ENCODE results near the gene TUBB. TPM values are rescaled to one million over a fixed set of nuclear protein-coding genes. Genes with fewer than 3 reads are reported as not detected.
"Not testable (repeated sequence)": the region's sequence is repeated elsewhere in the genome, so short reads cannot be mapped to it uniquely, and the experiment has no call there.

The TUBB gene
- total RNA-seq, 1 donor from 2014 or later = 2,264 TPM

DNA sequence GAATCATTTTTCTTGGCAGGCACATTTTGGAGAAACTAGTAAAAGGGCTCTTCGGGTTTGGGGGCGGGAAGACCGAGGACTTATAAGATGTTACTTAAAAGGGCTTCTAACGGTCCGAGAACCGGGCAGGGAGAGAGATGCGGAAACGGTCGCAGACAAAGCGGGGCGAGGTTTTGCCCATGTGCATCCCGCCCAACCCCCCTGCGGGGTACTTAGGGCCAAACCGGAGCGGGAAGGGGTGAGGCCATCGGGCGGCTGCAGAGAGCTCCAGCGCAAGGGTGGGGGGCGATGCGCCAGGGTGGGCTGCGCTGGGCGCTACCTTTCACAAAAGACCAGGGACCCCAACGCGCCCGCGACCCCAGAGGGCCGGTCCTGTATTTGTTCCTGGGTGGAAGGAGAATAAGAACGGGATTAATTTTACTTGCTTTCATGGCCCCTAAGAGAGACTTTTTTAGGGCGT, 616 bp downstream of the TUBB start:
- DNase-seq = peak; percentile 81
- H3K27ac Mint-ChIP-seq (ENCODE audit: unreplicated experiment) = peak overlapping the region; percentile 98
- peaks cover 37% of the 10 kb centered on the region for H3K4me1 Mint-ChIP-seq (ENCODE audit: low read depth, unreplicated experiment)
- H3K4me3 Mint-ChIP-seq (ENCODE audit: unreplicated experiment) = peak overlapping the region; percentile 90
- TF ChIP-seq, protein P1, sequence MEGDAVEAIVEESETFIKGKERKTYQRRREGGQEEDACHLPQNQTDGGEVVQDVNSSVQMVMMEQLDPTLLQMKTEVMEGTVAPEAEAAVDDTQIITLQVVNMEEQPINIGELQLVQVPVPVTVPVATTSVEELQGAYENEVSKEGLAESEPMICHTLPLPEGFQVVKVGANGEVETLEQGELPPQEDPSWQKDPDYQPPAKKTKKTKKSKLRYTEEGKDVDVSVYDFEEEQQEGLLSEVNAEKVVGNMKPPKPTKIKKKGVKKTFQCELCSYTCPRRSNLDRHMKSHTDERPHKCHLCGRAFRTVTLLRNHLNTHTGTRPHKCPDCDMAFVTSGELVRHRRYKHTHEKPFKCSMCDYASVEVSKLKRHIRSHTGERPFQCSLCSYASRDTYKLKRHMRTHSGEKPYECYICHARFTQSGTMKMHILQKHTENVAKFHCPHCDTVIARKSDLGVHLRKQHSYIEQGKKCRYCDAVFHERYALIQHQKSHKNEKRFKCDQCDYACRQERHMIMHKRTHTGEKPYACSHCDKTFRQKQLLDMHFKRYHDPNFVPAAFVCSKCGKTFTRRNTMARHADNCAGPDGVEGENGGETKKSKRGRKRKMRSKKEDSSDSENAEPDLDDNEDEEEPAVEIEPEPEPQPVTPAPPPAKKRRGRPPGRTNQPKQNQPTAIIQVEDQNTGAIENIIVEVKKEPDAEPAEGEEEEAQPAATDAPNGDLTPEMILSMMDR (IDR thresholded peaks at IDR 0.05; ENCODE audit: partially characterized antibody, unreplicated experiment) = no peak
- H3K36me3 Mint-ChIP-seq (ENCODE audit: unreplicated experiment) = peaks cover 16% of the 10 kb centered on the region
- H3K9me3 Mint-ChIP-seq (ENCODE audit: unreplicated experiment) = peaks cover 48% of the 10 kb centered on the region
- peaks cover 46% of the 10 kb centered on the region for H3K27me3 Mint-ChIP-seq (ENCODE audit: unreplicated experiment)

DNA sequence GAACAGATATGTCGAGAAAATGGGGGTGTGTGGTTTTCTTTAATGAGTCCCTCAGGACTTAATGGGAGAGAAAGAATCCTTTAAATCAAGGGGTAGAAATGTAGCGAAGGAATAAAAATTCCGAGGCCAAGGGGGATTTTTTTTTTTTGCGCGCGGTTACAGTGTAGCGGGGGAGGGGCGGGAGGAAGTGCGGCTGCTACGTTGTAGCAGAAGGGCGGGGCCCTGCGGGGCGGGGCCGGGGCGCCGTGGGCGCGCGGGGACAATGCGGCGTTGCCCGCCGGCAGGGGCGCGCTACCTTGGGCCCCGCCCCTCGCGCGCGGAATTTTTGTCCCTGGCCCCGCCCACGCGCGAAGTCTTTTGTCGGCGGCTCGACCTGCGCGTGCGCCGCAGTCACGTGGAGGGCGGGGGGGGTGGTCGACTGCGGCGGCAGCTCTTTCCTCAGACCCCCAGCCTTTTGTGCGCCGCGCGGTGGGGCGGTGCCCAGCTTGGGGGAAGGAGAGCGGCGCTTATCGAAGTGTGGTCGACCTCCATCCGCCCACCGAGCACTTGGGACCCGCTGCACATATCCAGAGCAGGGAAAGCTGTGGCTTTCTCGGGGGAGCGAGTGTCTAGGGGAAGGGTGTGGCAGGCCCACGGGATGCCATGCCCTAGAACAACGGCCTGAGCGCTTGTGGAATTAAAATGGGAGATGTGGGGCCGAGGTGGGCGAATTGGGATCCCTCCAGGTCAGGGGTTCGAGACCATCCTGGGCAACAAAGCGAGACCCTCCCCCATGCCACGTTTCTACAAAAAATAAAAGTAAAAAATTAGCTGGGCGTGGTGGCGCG, 1.3 kb downstream of the TUBB start:
- Mint-ChIP-seq H3K36me3 (ENCODE audit: unreplicated experiment) (peaks cover 16% of the 10 kb centered on the region), H3K27me3 (ENCODE audit: unreplicated experiment) (peaks cover 46% of the 10 kb centered on the region)
- TF ChIP-seq, protein P1 (IDR thresholded peaks at IDR 0.05; ENCODE audit: partially characterized antibody, unreplicated experiment) = peak; percentile 32

DNA sequence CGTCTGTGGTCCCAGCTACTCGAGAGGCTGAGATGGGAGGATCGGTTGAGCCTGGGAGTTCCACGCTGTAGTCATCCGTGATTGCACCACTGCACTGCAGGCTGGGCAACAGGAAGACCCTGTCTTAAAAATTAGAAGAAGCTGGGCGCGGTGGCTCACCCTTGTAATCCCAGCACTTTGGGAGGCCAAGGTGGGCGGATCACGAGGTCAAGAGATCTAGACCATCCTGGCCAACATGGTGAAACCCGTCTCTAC, 1.8 kb downstream of the TUBB start:
- Mint-ChIP-seq H3K27me3 (ENCODE audit: unreplicated experiment) (peaks cover 46% of the 10 kb centered on the region), H3K4me3 (ENCODE audit: unreplicated experiment) (peak overlapping the region; percentile 93), H3K4me1 (ENCODE audit: low read depth, unreplicated experiment) (peaks cover 31% of the 10 kb centered on the region), H3K27ac (ENCODE audit: unreplicated experiment) (peak overlapping the region; percentile 82), H3K36me3 (ENCODE audit: unreplicated experiment) (peaks cover 16% of the 10 kb centered on the region), H3K9me3 (ENCODE audit: unreplicated experiment) (peaks cover 47% of the 10 kb centered on the region)
- not testable (repeated sequence) for DNase-seq

More for the DNA sequence above, 1.3 kb downstream of the TUBB start:
- Mint-ChIP-seq H3K9me3 (ENCODE audit: unreplicated experiment) (peaks cover 47% of the 10 kb centered on the region), H3K4me1 (ENCODE audit: low read depth, unreplicated experiment) (peaks cover 34% of the 10 kb centered on the region), H3K4me3 (ENCODE audit: unreplicated experiment) (peak overlapping the region; percentile 93), H3K27ac (ENCODE audit: unreplicated experiment) (peak overlapping the region; percentile 98)
- DNase-seq = peak; percentile 94

DNA sequence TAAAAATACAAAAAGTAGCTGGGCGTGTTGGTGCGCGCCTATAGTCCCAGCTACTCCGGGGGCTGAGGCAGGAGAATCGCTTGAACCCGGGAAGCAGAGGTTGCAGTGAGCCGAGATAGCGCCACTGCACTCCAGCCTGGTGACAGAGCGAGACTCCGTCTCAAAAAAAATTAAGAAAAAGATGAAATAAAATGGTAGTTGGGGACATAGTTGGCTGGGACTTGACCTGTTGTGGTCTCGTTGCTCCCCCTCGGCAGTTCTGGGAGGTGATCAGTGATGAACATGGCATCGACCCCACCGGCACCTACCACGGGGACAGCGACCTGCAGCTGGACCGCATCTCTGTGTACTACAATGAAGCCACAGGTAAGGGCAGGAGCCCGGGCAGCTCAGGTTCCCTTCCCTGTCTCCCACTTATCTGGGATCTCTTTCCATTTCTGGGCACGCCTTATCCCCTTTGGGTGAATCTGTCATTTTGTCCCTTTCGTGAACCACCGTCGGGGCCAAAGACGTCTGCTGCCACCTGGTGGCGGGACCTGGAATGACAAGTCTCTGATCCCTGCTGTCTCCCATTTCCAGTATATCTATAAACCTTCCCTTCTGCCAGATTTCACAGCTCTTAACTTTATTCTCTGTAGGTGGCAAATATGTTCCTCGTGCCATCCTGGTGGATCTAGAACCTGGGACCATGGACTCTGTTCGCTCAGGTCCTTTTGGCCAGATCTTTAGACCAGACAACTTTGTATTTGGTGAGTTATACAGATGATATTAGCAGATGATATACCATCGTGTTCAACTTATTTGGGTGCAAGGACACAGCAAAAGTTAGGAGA, 2.3 kb downstream of the TUBB start:
- Mint-ChIP-seq H3K36me3 (ENCODE audit: unreplicated experiment) (peaks cover 16% of the 10 kb centered on the region), H3K9me3 (ENCODE audit: unreplicated experiment) (peaks cover 46% of the 10 kb centered on the region), H3K27me3 (ENCODE audit: unreplicated experiment) (peaks cover 40% of the 10 kb centered on the region), H3K4me3 (ENCODE audit: unreplicated experiment) (peak overlapping the region; percentile 93), H3K27ac (ENCODE audit: unreplicated experiment) (peak overlapping the region; percentile 82), H3K4me1 (ENCODE audit: low read depth, unreplicated experiment) (peaks cover 31% of the 10 kb centered on the region)
- TF ChIP-seq, protein P1 (IDR thresholded peaks at IDR 0.05; ENCODE audit: partially characterized antibody, unreplicated experiment) = peak; percentile 98
- DNase-seq = peak; percentile 87

DNA sequence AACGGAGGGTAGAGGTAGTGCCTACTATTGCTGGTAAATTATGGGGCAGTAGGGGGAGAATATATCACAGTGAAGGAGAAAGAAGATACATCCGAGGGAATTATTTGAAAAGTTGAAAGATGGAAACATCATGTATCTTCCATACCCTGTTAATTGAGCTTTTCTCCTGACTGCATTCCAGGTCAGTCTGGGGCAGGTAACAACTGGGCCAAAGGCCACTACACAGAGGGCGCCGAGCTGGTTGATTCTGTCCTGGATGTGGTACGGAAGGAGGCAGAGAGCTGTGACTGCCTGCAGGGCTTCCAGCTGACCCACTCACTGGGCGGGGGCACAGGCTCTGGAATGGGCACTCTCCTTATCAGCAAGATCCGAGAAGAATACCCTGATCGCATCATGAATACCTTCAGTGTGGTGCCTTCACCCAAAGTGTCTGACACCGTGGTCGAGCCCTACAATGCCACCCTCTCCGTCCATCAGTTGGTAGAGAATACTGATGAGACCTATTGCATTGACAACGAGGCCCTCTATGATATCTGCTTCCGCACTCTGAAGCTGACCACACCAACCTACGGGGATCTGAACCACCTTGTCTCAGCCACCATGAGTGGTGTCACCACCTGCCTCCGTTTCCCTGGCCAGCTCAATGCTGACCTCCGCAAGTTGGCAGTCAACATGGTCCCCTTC, 3.1 kb downstream of the TUBB start:
- Mint-ChIP-seq H3K36me3 (ENCODE audit: unreplicated experiment) (peaks cover 16% of the 10 kb centered on the region), H3K27me3 (ENCODE audit: unreplicated experiment) (peaks cover 37% of the 10 kb centered on the region), H3K4me1 (ENCODE audit: low read depth, unreplicated experiment) (peaks cover 28% of the 10 kb centered on the region), H3K4me3 (ENCODE audit: unreplicated experiment) (peak overlapping the region; percentile 93), H3K9me3 (ENCODE audit: unreplicated experiment) (peaks cover 44% of the 10 kb centered on the region), H3K27ac (ENCODE audit: unreplicated experiment) (peak overlapping the region; percentile 82)
- DNase-seq = not testable (repeated sequence)

DNA sequence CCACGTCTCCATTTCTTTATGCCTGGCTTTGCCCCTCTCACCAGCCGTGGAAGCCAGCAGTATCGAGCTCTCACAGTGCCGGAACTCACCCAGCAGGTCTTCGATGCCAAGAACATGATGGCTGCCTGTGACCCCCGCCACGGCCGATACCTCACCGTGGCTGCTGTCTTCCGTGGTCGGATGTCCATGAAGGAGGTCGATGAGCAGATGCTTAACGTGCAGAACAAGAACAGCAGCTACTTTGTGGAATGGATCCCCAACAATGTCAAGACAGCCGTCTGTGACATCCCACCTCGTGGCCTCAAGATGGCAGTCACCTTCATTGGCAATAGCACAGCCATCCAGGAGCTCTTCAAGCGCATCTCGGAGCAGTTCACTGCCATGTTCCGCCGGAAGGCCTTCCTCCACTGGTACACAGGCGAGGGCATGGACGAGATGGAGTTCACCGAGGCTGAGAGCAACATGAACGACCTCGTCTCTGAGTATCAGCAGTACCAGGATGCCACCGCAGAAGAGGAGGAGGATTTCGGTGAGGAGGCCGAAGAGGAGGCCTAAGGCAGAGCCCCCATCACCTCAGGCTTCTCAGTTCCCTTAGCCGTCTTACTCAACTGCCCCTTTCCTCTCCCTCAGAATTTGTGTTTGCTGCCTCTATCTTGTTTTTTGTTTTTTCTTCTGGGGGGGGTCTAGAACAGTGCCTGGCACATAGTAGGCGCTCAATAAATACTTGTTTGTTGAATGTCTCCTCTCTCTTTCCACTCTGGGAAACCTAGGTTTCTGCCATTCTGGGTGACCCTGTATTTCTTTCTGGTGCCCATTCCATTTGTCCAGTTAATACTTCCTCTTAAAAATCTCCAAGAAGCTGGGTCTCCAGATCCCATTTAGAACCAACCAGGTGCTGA, 3.9 kb downstream of the TUBB start:
- H3K9me3 Mint-ChIP-seq (ENCODE audit: unreplicated experiment) = peaks cover 44% of the 10 kb centered on the region
- peaks cover 34% of the 10 kb centered on the region for H3K27me3 Mint-ChIP-seq (ENCODE audit: unreplicated experiment)
- not testable (repeated sequence) for DNase-seq
- H3K4me1 Mint-ChIP-seq (ENCODE audit: low read depth, unreplicated experiment) = peaks cover 27% of the 10 kb centered on the region
- peak overlapping the region; percentile 82 for H3K27ac Mint-ChIP-seq (ENCODE audit: unreplicated experiment)
- H3K36me3 Mint-ChIP-seq (ENCODE audit: unreplicated experiment) = peaks cover 16% of the 10 kb centered on the region
- peak overlapping the region; percentile 93 for H3K4me3 Mint-ChIP-seq (ENCODE audit: unreplicated experiment)

Measured in glutamatergic neuron (in vitro differentiated cells).